ENCODE measurements around the gene MRGPRF.

Gene MRGPRF

GRCh38 chr11:69058511-69059270, 45.6 kb upstream of the MRGPRF start:
- no peak for TF ChIP-seq CTCF (IDR thresholded peaks at IDR 0.05; ENCODE audit: low read length, missing control alignments)
- DNase-seq (ENCODE audit: low read depth): no peak
- no peak overlapping the region for H3K4me3 ChIP-seq (replicated peaks; ENCODE audit: low read depth, low read length)

GRCh38 chr11:69057801-69058200, 44.8 kb upstream of the MRGPRF start:
- DNase-seq (ENCODE audit: low read depth): no peak
- no peak for TF ChIP-seq CTCF (IDR thresholded peaks at IDR 0.05; ENCODE audit: low read length, missing control alignments)
- no peak overlapping the region for H3K4me3 ChIP-seq (replicated peaks; ENCODE audit: low read depth, low read length)

- no peak overlapping the region for H3K4me3 ChIP-seq (replicated peaks; ENCODE audit: low read depth, low read length)
- DNase-seq (ENCODE audit: low read depth): no peak
- no peak for TF ChIP-seq CTCF (IDR thresholded peaks at IDR 0.05; ENCODE audit: low read length, missing control alignments)
Observed at GRCh38 chr11:69057236-69057635, 44.2 kb upstream of the MRGPRF start.

- TF ChIP-seq CTCF (IDR thresholded peaks at IDR 0.05; ENCODE audit: low read length, missing control alignments): no peak
- no peak overlapping the region for H3K4me3 ChIP-seq (replicated peaks; ENCODE audit: low read depth, low read length)
- no peak for DNase-seq (ENCODE audit: low read depth)
Observed at GRCh38 chr11:69055598-69056516, 42.8 kb upstream of the MRGPRF start.

- no peak for TF ChIP-seq CTCF (IDR thresholded peaks at IDR 0.05; ENCODE audit: low read length, missing control alignments)
- no peak overlapping the region for H3K4me3 ChIP-seq (replicated peaks; ENCODE audit: low read depth, low read length)
- no peak for DNase-seq (ENCODE audit: low read depth)
Observed at GRCh38 chr11:69055212-69055586, 42.2 kb upstream of the MRGPRF start.

- no peak overlapping the region for H3K4me3 ChIP-seq (replicated peaks; ENCODE audit: low read depth, low read length)
- no peak for DNase-seq (ENCODE audit: low read depth)
- TF ChIP-seq CTCF (IDR thresholded peaks at IDR 0.05; ENCODE audit: low read length, missing control alignments): no peak
Observed at GRCh38 chr11:69054397-69055211, 41.6 kb upstream of the MRGPRF start.
